Measurements from ENCODE around the gene EOMES.
A peak's percentile ranks its signal among the peaks of the same experiment; 100 is the strongest.
"Not testable (repeated sequence)": the region's sequence is repeated elsewhere in the genome, so short reads cannot be mapped to it uniquely, and the experiment has no call there.

Gene EOMES

GRCh38 chr3:27721717-27722564, at the start of gene EOMES:
TSS of gene EOMES (minus strand) at chr3:27722323. CDS start at chr3:27722294, 29 bp downstream.
- DNase-seq (ENCODE audit: low read depth in 2 of 2) = peak; percentile 52 to 55

- not testable (repeated sequence) for DNase-seq (ENCODE audit: low read depth in 2 of 2)
These were observed 48.3 kb upstream of the EOMES start for GRCh38 chr3:27770384-27770783.

- DNase-seq (ENCODE audit: low read depth in 2 of 2) = no peak
These were observed 44.9 kb upstream of the EOMES start for GRCh38 chr3:27767000-27767399.

- DNase-seq (ENCODE audit: low read depth in 2 of 2) = no peak
These were observed 36.0 kb upstream of the EOMES start for GRCh38 chr3:27758083-27758482.

- no peak for DNase-seq (ENCODE audit: low read depth in 2 of 2)
These were observed 34.8 kb upstream of the EOMES start for GRCh38 chr3:27756877-27757276.

GRCh38 chr3:27752926-27753325, 30.8 kb upstream of the EOMES start:
- no peak for DNase-seq (ENCODE audit: low read depth in 2 of 2)

- DNase-seq (ENCODE audit: low read depth in 2 of 2) = no peak
These were observed 27.5 kb upstream of the EOMES start for GRCh38 chr3:27749643-27750042.

GRCh38 chr3:27746838-27747237, 24.7 kb upstream of the EOMES start:
- no peak for DNase-seq (ENCODE audit: low read depth in 2 of 2)

- no peak for DNase-seq (ENCODE audit: low read depth in 2 of 2)
These were observed 18.7 kb upstream of the EOMES start for GRCh38 chr3:27740854-27741253.

GRCh38 chr3:27737091-27737490, 15.0 kb upstream of the EOMES start:
- no peak for DNase-seq (ENCODE audit: low read depth in 2 of 2)

GRCh38 chr3:27730774-27731659, 8.9 kb upstream of the EOMES start:
- DNase-seq (ENCODE audit: low read depth in 2 of 2) = no peak

- no peak for DNase-seq (ENCODE audit: low read depth in 2 of 2)
These were observed 7.9 kb upstream of the EOMES start for GRCh38 chr3:27729748-27730611.

GRCh38 chr3:27729325-27729724, 7.2 kb upstream of the EOMES start:
- DNase-seq (ENCODE audit: low read depth in 2 of 2) = no peak

- DNase-seq (ENCODE audit: low read depth in 2 of 2) = no peak
These were observed 6.3 kb upstream of the EOMES start for GRCh38 chr3:27728195-27729087.

GRCh38 chr3:27726240-27726639, 4.1 kb upstream of the EOMES start:
- DNase-seq (ENCODE audit: low read depth in 2 of 2) = no peak

- no peak for DNase-seq (ENCODE audit: low read depth in 2 of 2)
These were observed 2.5 kb upstream of the EOMES start for GRCh38 chr3:27724459-27725197.

- DNase-seq (ENCODE audit: low read depth in 2 of 2) = no peak
These were observed 1.8 kb upstream of the EOMES start for GRCh38 chr3:27723815-27724458.

- no peak for DNase-seq (ENCODE audit: low read depth in 2 of 2)
These were observed 1.3 kb upstream of the EOMES start for GRCh38 chr3:27723456-27723814.

GRCh38 chr3:27723001-27723445, 900 bp upstream of the EOMES start:
- no peak for DNase-seq (ENCODE audit: low read depth in 2 of 2)

Measured in stimulated activated CD8-positive, alpha-beta memory T cell treated with anti-CD3 and anti-CD28 coated beads, Interleukin-2, amount 100 ng/mL, for 1 hour (primary cell).